HG02623 (cell line): ENCODE results near the gene NGFR.

Experiments
- ATAC-seq: cut with Tn5 transposase; IDR thresholded peaks from one replicate; pipeline ENCODE4 v1.9.1; 2021; ENCODE audit warnings: moderate library complexity; ENCODE audit not compliant: unreplicated experiment

NGFR gene

GRCh38 chr17:49514071-49514721 lies 19.1 kb downstream of the NGFR start:
- ATAC-seq, result no peak

DNA sequence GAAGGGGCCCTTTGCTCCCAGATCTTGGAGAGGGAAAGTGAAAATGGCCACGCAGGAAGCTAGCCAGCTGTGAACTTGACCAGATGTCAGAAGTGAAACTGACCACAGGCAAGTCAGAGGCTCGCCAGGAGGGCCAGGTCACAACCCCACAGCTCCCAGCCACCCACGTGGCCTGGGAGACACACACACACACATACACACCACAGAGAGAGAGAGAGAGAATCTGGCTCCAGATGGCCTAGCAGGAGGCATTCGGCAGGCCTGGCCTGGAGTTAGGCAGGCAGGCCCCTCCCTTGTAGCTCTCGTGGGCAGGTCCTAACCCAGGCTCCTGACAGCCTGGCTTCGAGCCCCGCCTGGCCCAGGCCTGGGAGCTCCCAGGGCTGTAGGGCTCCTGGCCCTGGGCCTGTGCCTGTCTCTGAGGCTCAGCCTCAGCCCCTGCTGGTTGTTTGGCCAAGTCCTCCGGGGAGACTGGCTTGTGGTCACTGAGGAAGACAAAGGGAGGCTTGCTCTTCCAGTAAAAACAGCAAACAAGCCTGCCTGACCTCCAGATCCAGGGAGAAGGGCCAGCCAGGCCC lies 20.2 kb downstream of the NGFR start:
- peak; percentile 67 for ATAC-seq

DNA sequence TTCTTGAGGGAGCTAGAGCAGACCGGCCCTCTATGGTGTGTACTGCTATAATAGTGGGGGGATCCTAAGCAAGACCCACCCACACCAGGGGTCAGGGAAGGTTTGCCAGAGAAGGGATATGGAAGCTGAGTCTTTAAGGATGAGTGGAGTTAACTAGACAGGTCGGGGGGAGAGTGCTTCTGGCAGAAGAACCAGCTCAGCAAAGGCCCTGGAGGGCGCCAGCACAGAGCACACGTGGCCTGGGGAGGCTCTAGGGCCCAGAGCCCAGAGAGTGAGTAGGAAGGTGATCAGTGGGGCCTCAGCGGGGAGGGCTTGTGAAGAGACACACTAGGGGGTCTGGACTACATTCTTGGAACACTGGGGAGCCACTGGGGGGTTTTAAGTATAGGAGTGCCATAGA lies 21.1 kb downstream of the NGFR start:
- ATAC-seq, result no peak

DNA sequence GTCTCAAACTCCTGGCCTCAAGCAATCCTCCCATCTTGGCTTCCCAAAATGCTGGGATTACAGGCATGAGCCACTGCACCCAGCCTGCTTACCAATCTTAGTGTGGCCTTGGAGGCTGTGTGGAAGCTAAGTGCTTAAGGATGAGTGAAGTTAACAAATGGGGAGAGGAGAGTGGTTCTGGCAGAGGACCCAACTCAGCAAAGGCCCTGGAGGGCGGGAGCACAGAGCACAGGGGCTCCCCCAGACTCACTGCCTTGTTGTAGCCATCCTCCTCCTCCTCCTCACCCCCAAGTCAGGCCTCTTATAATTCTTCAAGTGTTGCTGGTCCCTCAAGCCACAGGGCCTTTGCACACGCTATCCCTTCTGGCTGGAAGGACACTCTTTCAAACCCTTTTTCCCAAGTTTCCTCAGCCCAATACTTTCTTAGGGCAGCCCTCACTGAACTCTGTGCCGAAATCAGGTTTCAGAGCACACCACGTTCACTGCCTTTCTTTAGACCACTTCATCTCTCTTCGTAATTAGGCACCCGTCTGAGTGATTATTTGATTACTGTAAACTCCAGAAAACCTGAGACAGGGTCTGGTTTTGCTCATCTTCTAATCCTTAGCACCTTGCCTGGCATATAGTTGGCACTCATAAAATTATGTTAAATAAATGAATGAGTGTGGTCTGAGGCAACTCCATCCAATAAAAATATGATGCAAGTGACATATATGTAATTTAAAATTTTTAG lies 23.4 kb downstream of the NGFR start:
- ATAC-seq, result no peak

- no peak for ATAC-seq
Observed at GRCh38 chr17:49519781-49520180, 24.7 kb downstream of the NGFR start.

DNA sequence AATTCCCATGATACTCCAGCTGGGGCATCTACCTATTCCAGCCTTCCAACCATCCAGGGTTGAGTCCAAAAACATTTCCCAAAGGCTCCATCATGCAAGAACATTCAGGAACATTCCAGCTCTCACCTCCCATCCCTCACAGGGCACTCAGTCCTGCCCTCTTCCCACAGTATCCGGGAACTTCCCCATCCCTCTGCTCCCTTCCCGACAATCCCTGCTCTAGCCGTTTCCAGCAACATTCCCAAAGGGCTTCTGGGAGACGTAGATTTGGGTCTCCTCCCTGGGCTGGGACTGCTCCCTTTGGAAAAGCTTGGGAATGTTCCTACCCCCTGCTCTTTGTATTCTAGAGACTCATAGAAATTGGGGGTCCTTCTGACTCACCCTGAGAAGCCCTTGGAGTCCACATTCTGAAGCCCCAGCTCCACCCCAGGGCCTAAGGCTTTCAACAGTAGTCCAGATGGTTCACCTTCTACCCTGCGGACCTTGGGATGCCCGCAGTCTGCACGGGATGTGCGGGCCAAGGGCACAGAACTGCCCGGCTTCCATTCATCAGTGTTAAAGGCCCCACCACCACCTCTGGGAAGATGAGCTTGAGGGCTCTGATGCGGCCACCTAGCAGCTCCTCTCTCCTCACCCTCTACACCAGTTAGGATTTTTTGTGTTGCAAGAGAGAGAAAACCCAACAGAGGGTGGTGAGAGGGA lies 25.4 kb downstream of the NGFR start:
- no peak for ATAC-seq

DNA sequence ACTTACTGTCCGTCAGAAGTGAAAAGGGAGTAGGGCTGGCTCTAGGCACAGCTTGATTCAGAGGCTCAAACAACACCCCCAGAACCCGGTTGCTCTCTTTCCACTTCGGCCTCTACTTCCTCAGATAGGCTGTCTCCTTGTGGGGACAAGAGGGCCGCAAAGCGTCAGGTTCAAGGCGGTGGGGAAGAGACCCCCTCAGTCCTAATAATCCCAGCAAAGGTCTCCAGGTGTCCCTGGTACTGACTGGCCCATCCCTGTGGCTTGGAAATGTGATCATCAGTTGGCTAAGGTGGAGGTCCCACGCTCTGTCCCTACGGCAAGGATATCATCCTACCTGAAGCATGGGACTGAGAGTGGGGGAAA lies 26.0 kb downstream of the NGFR start:
- ATAC-seq, result no peak

- no peak for ATAC-seq
Observed at GRCh38 chr17:49521471-49522356, 26.6 kb downstream of the NGFR start.

DNA sequence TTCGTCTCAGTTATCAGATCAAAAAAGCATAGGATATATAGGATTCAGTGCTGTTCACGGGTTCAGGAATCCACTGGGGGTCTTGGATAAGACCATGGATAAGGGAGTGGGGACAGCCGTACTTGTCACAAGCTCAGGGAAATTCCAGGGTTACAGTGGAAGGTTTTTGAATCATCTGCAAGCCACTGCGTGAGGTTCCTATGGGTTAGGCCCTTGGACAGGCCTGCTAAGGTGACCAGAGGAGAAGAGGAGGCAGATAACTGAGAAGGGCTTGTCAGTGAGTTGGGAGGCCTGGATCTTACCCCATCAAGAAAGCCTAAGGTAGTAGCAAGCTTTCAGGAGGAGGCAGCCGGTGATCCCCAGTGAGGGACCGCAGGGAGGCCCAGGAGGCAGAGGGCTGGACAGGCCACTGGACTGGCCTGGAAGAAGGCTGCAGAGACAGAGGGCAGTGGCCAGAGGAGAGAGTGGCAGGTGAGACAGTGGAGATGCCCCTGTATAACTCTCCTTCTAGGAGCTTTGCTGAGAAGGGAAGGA lies 27.3 kb downstream of the NGFR start:
- ATAC-seq, result no peak

DNA sequence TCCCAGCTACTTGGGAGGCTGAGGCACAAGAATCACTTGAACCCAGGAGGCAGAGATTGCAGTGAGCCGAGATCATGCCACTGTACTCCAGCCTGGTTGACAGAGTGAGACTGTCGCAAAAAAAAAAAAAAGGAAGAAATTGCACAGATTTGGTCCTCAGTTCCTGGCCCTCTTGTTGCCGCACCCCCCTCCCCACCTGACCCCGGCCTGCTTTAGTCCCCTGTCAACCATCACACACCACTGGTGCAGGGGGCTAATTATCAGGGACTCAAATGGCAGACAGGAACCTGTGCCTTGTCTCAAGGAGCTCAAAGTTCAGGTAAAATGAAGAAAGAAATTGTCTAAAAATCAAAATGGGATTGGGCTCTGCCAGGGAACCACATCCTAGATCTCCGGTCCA lies 28.1 kb downstream of the NGFR start:
- ATAC-seq, result no peak

DNA sequence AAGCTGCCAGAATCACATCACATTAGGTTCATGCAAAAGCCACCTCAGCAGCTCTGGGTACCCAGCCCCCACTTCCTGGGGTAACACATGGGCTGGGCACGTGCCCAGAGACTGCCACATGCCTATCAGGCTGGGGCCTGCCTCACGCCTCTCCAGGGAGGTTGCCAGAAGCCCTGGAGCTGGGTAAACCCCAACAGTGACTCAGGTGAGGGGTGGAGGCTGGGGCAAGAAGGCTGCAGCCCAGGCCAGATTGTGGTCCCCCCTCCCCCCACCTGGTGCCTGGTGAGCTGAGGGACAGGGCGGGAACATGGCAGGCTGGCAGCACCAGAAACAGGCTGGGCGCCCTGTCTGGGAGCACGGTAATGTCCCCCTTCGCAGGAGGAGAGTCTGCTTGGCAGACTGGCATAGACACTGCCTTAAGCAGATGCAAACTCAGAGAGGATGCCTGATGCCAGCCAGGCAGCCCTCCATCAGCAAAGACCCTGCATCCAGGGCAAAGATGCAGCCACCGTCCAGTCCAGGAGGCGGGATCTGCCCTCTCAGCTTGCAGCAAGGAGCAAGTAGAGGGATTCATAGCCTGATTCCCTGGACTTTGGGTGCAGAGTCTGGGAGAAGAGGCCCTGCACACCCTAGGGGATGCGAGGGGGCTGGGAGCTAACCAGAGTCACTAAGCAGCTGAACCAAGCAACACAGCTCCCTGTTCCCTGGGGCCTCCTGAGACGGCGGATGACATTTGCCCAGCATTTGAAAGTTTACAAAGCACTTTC lies 28.8 kb downstream of the NGFR start:
- ATAC-seq, result no peak

- ATAC-seq, result no peak
Observed at GRCh38 chr17:49524473-49525359, 29.6 kb downstream of the NGFR start.

- no peak for ATAC-seq
Observed at GRCh38 chr17:49525831-49526741, 31.0 kb downstream of the NGFR start.

GRCh38 chr17:49527927-49528651 lies 33.0 kb downstream of the NGFR start:
- ATAC-seq, result no peak

GRCh38 chr17:49528966-49529365 lies 33.9 kb downstream of the NGFR start:
- no peak for ATAC-seq

GRCh38 chr17:49530118-49530517 lies 35.0 kb downstream of the NGFR start:
- ATAC-seq, result no peak

DNA sequence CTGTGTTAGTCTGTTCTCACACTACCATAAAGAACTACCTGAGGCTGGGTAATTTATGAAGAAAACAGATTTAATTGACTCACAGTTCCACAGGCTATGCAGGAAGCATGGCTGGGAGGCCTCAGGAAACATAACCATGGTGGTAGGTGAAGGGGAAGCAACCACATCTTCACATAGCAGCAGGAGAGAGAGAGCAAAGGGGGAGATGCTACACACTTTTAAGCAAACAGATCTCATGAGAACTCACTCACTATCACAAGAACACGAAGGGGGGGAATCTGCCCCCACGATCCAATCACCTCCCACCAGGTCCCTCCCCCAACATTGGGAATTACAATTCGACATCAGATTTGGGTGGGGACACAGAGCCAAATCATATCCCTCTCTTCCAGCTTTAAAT lies 48.8 kb downstream of the NGFR start:
- ATAC-seq, result no peak
